ENCODE results near the gene DSTN. TPM values are rescaled to one million over a fixed set of nuclear protein-coding genes. Genes with fewer than 3 reads are reported as not detected.

Gene DSTN
- total RNA-seq, 1 donor from 2014 or later, result 233 TPM

DNA sequence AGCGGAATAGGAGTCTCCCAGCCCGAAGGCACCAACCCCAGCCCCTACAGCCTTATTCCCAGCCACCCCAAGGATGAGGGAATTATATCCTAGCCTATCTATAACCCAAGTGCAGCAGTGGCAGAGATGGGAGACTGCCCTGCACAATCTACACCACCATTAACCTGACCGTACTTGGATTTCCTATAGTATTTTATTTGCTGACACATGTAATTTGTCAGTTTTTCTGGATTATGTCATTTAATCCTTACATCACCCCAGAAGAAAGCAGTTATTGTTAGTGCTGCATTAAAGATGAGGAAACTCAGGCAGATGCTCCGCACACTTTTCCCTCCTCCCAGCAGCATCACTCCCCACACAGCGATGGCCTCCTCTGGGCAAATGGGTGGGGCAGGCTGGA, 44.7 kb upstream of the DSTN start:
- H3K27ac Mint-ChIP-seq (ENCODE audit: unreplicated experiment), result no peak overlapping the region
- no peaks in the 10 kb centered on the region for H3K4me1 Mint-ChIP-seq (ENCODE audit: low read depth, unreplicated experiment)
- H3K27me3 Mint-ChIP-seq (ENCODE audit: unreplicated experiment), result peaks cover 3% of the 10 kb centered on the region
- TF ChIP-seq CTCF (IDR thresholded peaks at IDR 0.05; ENCODE audit: partially characterized antibody, unreplicated experiment), result no peak
- H3K9me3 Mint-ChIP-seq (ENCODE audit: unreplicated experiment), result peaks cover 5% of the 10 kb centered on the region
- H3K36me3 Mint-ChIP-seq (ENCODE audit: unreplicated experiment), result peaks cover 4% of the 10 kb centered on the region
- no peak overlapping the region for H3K4me3 Mint-ChIP-seq (ENCODE audit: unreplicated experiment)
- DNase-seq, result no peak

DNA sequence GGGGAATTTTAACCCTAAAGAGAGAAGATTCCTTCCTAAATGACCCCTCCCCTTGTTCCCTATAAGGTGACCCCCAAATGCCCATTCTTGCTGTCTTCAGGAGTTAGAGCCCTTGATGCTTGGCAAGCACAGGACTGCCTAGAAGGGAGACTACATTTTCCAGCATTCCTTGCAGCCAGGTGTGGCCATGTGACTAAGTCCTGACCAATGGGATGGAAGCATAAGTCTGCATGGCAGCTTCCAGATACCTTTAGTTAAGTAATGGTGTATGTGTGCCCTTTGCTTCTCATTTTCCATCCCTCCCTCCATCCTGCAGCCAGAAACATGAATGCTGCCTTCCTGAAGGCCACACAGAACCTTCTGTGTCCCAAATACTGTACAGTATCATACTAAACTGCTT, 44.2 kb upstream of the DSTN start:
- Mint-ChIP-seq H3K27ac (ENCODE audit: unreplicated experiment) (no peak overlapping the region), H3K4me1 (ENCODE audit: low read depth, unreplicated experiment) (no peaks in the 10 kb centered on the region), H3K9me3 (ENCODE audit: unreplicated experiment) (peaks cover 8% of the 10 kb centered on the region), H3K27me3 (ENCODE audit: unreplicated experiment) (peaks cover under 1% of the 10 kb centered on the region), H3K36me3 (ENCODE audit: unreplicated experiment) (peaks cover 4% of the 10 kb centered on the region), H3K4me3 (ENCODE audit: unreplicated experiment) (no peak overlapping the region)
- no peak for DNase-seq
- TF ChIP-seq CTCF (IDR thresholded peaks at IDR 0.05; ENCODE audit: partially characterized antibody, unreplicated experiment), result no peak

GRCh38 chr20:17529586-17529985, 40.3 kb upstream of the DSTN start:
- H3K27me3 Mint-ChIP-seq (ENCODE audit: unreplicated experiment), result peaks cover 3% of the 10 kb centered on the region
- peaks cover 5% of the 10 kb centered on the region for H3K9me3 Mint-ChIP-seq (ENCODE audit: unreplicated experiment)
- no peak overlapping the region for H3K4me3 Mint-ChIP-seq (ENCODE audit: unreplicated experiment)
- TF ChIP-seq CTCF (IDR thresholded peaks at IDR 0.05; ENCODE audit: partially characterized antibody, unreplicated experiment), result no peak
- no peak overlapping the region for H3K27ac Mint-ChIP-seq (ENCODE audit: unreplicated experiment)
- H3K4me1 Mint-ChIP-seq (ENCODE audit: low read depth, unreplicated experiment), result peaks cover 6% of the 10 kb centered on the region
- peaks cover 4% of the 10 kb centered on the region for H3K36me3 Mint-ChIP-seq (ENCODE audit: unreplicated experiment)
- DNase-seq, result no peak

GRCh38 chr20:17530153-17530552, 39.7 kb upstream of the DSTN start:
- H3K27ac Mint-ChIP-seq (ENCODE audit: unreplicated experiment), result peak overlapping the region; percentile 75

More at GRCh38 chr20:17530153-17530552, 39.7 kb upstream of the DSTN start:
- peaks cover 6% of the 10 kb centered on the region for H3K4me1 Mint-ChIP-seq (ENCODE audit: low read depth, unreplicated experiment)
- H3K9me3 Mint-ChIP-seq (ENCODE audit: unreplicated experiment), result peaks cover 5% of the 10 kb centered on the region
- no peak for TF ChIP-seq CTCF (IDR thresholded peaks at IDR 0.05; ENCODE audit: partially characterized antibody, unreplicated experiment)
- H3K36me3 Mint-ChIP-seq (ENCODE audit: unreplicated experiment), result peaks cover 4% of the 10 kb centered on the region
- peak overlapping the region; percentile 80 for H3K4me3 Mint-ChIP-seq (ENCODE audit: unreplicated experiment)
- peaks cover 3% of the 10 kb centered on the region for H3K27me3 Mint-ChIP-seq (ENCODE audit: unreplicated experiment)
- no peak for DNase-seq

Data from glutamatergic neuron (in vitro differentiated cells).